PC-9 (cell line): ENCODE data around the gene FBXO45. TPM values are rescaled to one million over a fixed set of nuclear protein-coding genes. Genes with fewer than 3 reads are reported as not detected.

ENCODE experiments used
- BruUV-seq: library from RNA; stranded (reverse); fragments of 400-500 nt; replicated peaks from 2 replicates; lab custom pipeline; 2021; lab: Mats Ljungman, UMichigan
- CTCF ChIA-PET: fragments of 300-600 bp; sonication (Branson Sonifier 250); formaldehyde crosslinking; loops from one replicate; lab custom pipeline; 2022; ENCODE audit warnings: antibody characterized with exemption; lab: Charles Lee
- POLR2A ChIA-PET: fragments of 300-600 bp; sonication (Branson Sonifier 250); formaldehyde crosslinking; loops from one replicate; lab custom pipeline; 2022; ENCODE audit warnings: antibody characterized with exemption; ENCODE audit not compliant: unreplicated experiment; lab: Charles Lee
- DNase-seq, 2 experiments: peaks; one replicate each; pipeline versions ENCODE4 v3.0.0 to v3.0.0-alpha.2; 2015 to 2022; ENCODE audit warnings: mixed read lengths in 1 of 2
- H2AFZ ChIP-seq: fragments of 200-600 bp; sonication (generic); 2 replicates; pipeline ENCODE4 v1.8.1; 2017; ENCODE audit warnings: antibody characterized with exemption
- H3F3A ChIP-seq: fragments of 200-600 bp; sonication (generic); 2 replicates; pipeline ENCODE4 v1.8.1; 2017; ENCODE audit warnings: antibody characterized with exemption, mild to moderate bottlenecking, low read depth; ENCODE audit not compliant: insufficient read depth
- H3K27ac ChIP-seq: fragments of 200-600 bp; sonication (generic); 2 replicates; pipeline ENCODE4 v1.6.1; 2016; ENCODE audit warnings: mixed run types
- H3K27me3 ChIP-seq: fragments of 200-600 bp; sonication (generic); 2 replicates; pipeline ENCODE4 v1.6.1; 2016; ENCODE audit warnings: low read depth, mixed run types; ENCODE audit not compliant: insufficient read depth
- H3K36me3 ChIP-seq: fragments of 200-600 bp; sonication (generic); 2 replicates; pipeline ENCODE4 v1.6.1; 2016; ENCODE audit warnings: low read depth, mixed run types
- H3K4me1 ChIP-seq: fragments of 200-600 bp; sonication (generic); replicated peaks from 2 replicates; pipeline ENCODE4 v1.6.1; 2016; ENCODE audit warnings: mixed run types; ENCODE audit not compliant: insufficient read depth
- H3K4me2 ChIP-seq: fragments of 200-600 bp; sonication (generic); 2 replicates; pipeline ENCODE4 v1.6.1; 2017; ENCODE audit warnings: mixed run types
- H3K4me3 ChIP-seq: fragments of 200-600 bp; sonication (generic); 2 replicates; pipeline ENCODE4 v1.6.1; 2016; ENCODE audit warnings: mixed run types
- H3K79me2 ChIP-seq: fragments of 200-600 bp; sonication (generic); 2 replicates; pipeline ENCODE4 v1.6.1; 2017; ENCODE audit warnings: low read depth, mixed run types
- H3K9me2 ChIP-seq: fragments of 200-600 bp; sonication (generic); 2 replicates; pipeline ENCODE4 v1.8.1; 2017; ENCODE audit warnings: mild to moderate bottlenecking; ENCODE audit not compliant: insufficient read depth
- H3K9me3 ChIP-seq: fragments of 200-600 bp; sonication (generic); 2 replicates; pipeline ENCODE4 v1.8.1; 2016; ENCODE audit warnings: low read depth; ENCODE audit not compliant: insufficient read depth
- H4K20me1 ChIP-seq: fragments of 200-600 bp; sonication (generic); 2 replicates; pipeline ENCODE4 v1.8.1; 2017; ENCODE audit not compliant: insufficient read depth
- CTCF ChIP-seq: fragments of 200-600 bp; sonication (generic); conservative IDR thresholded peaks from 2 replicates; pipeline ENCODE4 v1.6.1; 2017; ENCODE audit warnings: mixed run types, antibody characterized with exemption, mild to moderate bottlenecking, moderate library complexity
- EZH2 ChIP-seq: fragments of 200-600 bp; sonication (generic); IDR thresholded peaks from 2 replicates; pipeline ENCODE4 v1.8.0; 2017; ENCODE audit warnings: antibody characterized with exemption, low read depth
- intact Hi-C: fragments of 100-400 bp; cut with micrococcal nuclease; formaldehyde crosslinking; loops from one replicate; pipeline ENCODE4 v1.10.0; 2022; ENCODE audit not compliant: unreplicated experiment
- total RNA-seq: library from RNA; stranded (reverse); gene quantifications from 2 replicates; pipeline ENCODE4 v1.2.3, GENCODE V29; 2021

The FBXO45 gene
- total RNA-seq, 1 experiment from 2014 or later = 21.3 TPM

DNA sequence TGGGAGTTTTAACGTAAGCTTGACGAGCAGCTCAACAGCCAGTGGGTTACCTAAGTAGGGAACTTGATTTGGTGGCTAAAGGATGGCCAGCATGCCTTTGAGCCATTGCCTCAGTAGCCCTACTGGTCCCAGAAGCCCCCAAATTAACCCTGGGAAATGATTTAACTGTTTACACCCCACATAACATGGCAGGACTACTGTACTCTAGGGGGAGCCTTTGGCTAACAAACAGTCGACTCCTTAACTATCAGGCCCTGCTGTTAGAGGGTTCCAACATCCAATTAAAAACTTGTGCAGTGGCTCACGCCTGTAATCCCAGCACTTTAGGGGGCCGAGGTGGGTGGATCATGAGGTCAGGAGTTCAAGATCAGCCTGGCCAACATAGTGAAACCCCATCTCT, 43.9 kb upstream of the FBXO45 start:
- no peak overlapping the region for H2AFZ ChIP-seq
- H3F3A ChIP-seq = no peaks in the 10 kb centered on the region
- H3K4me1 ChIP-seq = no peaks in the 10 kb centered on the region
- H3K79me2 ChIP-seq = no peaks in the 10 kb centered on the region
- H3K27ac ChIP-seq = no peak overlapping the region
- BruUV-seq = no TSS peak
- H3K27me3 ChIP-seq = no peaks in the 10 kb centered on the region
- intact Hi-C loops = loop anchor here (10.0 kb wide), 2 partner anchors 420 to 660 kb away; partner anchors contain the start of gene NCBP2
- DNase-seq = no peak
- TF ChIP-seq CTCF (peak; percentile 53), EZH2 (no peak)
- CTCF ChIA-PET = interaction anchor here (0.6 kb wide), 1 partner anchor 107 kb away, joined by 4 read pairs; no protein-coding TSS in a partner anchor
- H3K9me2 ChIP-seq = no peaks in the 10 kb centered on the region
- no peaks in the 10 kb centered on the region for H3K36me3 ChIP-seq
- H3K4me2 ChIP-seq = no peak overlapping the region
- POLR2A ChIA-PET = interaction anchor here (0.6 kb wide), 1 partner anchor 563 kb away, joined by 20 read pairs; no protein-coding TSS in a partner anchor
- H3K4me3 ChIP-seq = no peak overlapping the region
- H4K20me1 ChIP-seq = no peaks in the 10 kb centered on the region
- peaks cover 7% of the 10 kb centered on the region for H3K9me3 ChIP-seq

GRCh38 chr3:196525141-196525540, 43.3 kb upstream of the FBXO45 start:
- Histone ChIP-seq H2AFZ (no peak overlapping the region), H3F3A (peaks cover 1% of the 10 kb centered on the region; the same call in 1 of the 2 replicates), H3K27ac (no peak overlapping the region), H3K27me3 (no peaks in the 10 kb centered on the region), H4K20me1 (no peaks in the 10 kb centered on the region), H3K36me3 (no peaks in the 10 kb centered on the region), H3K79me2 (no peaks in the 10 kb centered on the region), H3K9me2 (no peaks in the 10 kb centered on the region), H3K4me1 (no peaks in the 10 kb centered on the region), H3K4me3 (no peak overlapping the region), H3K9me3 (peaks cover 1% of the 10 kb centered on the region; the same call in 1 of the 2 replicates), H3K4me2 (no peak overlapping the region)
- CTCF ChIA-PET = interaction anchor here (0.5 to 0.8 kb wide), 2 partner anchors 47 to 84 kb away, joined by 3 to 4 read pairs; no protein-coding TSS in a partner anchor
- TF ChIP-seq CTCF = no peak
- no peak for TF ChIP-seq EZH2
- POLR2A ChIA-PET = interaction anchor here (0.6 kb wide), 1 partner anchor 564 kb away, joined by 20 read pairs; no protein-coding TSS in a partner anchor
- no peak for DNase-seq
- BruUV-seq = no TSS peak
- intact Hi-C loops = loop anchor here (10.0 kb wide), 2 partner anchors 420 to 660 kb away; partner anchors contain the start of gene NCBP2

GRCh38 chr3:196528639-196529233, 39.7 kb upstream of the FBXO45 start:
- no peaks in the 10 kb centered on the region for H3K27me3 ChIP-seq
- peak overlapping the region; percentile 98 for H3K4me2 ChIP-seq
- TF ChIP-seq CTCF (peak; percentile 89), EZH2 (no peak)
- H3K27ac ChIP-seq = no peak overlapping the region
- no peaks in the 10 kb centered on the region for H4K20me1 ChIP-seq
- peaks cover 3% of the 10 kb centered on the region; the same call in 1 of the 2 replicates for H3F3A ChIP-seq
- no peaks in the 10 kb centered on the region for H3K36me3 ChIP-seq
- H3K79me2 ChIP-seq = no peaks in the 10 kb centered on the region
- H2AFZ ChIP-seq = peak overlapping the region; percentile 86
- intact Hi-C loops = loop anchor here (1.0 to 10.0 kb wide), 5 partner anchors 25 to 656 kb away; partner anchors contain the start of genes FBXO45, NCBP2, RNF168 and WDR53
- POLR2A ChIA-PET = interaction anchor here (0.5 to 0.7 kb wide), 4 partner anchors 179 to 1546 kb away, joined by 3 to 4 read pairs (median 3); no protein-coding TSS in a partner anchor
- BruUV-seq = no TSS peak
- no peaks in the 10 kb centered on the region for H3K4me1 ChIP-seq
- CTCF ChIA-PET = interaction anchor here (0.5 to 1.3 kb wide), 14 partner anchors 10 to 628 kb away, joined by 3 to 6 read pairs (median 3); no protein-coding TSS in a partner anchor
- H3K9me2 ChIP-seq = no peaks in the 10 kb centered on the region
- peak overlapping the region; percentile 66 for H3K4me3 ChIP-seq
- H3K9me3 ChIP-seq = 0 out of 2 replicates have a peak, but pooled peaks cover 4% of the 10 kb centered on the region
- DNase-seq = peak; percentile 59 to 93
